ENCODE results near the gene BCL2. TPM values are rescaled to one million over a fixed set of nuclear protein-coding genes. Genes with fewer than 3 reads are reported as not detected.
"Not testable (repeated sequence)": the region's sequence is repeated elsewhere in the genome, so short reads cannot be mapped to it uniquely, and the experiment has no call there.

BCL2 gene
- total RNA-seq, 1 experiment from 2014 or later = 1.5 TPM

- H3K9me2 ChIP-seq (replicated peaks; ENCODE audit: low read length) = no peaks in the 10 kb centered on the region
- no peak overlapping the region for H3K27ac ChIP-seq (ENCODE audit: low read length)
- DNase-seq (no peak), ATAC-seq (no peak)
- no peak overlapping the region for H3K9ac ChIP-seq (ENCODE audit: low read length)
- no peaks in the 10 kb centered on the region for H3K36me3 ChIP-seq (ENCODE audit: low read depth, low read length)
- no peak overlapping the region for H3K4me2 ChIP-seq (ENCODE audit: low read length)
- no peaks in the 10 kb centered on the region for H3K27me3 ChIP-seq (ENCODE audit: low read length)
- H2AFZ ChIP-seq (ENCODE audit: low read length) = no peak overlapping the region
- CTCF ChIA-PET = no interaction called here
- no peaks in the 10 kb centered on the region for H3K79me2 ChIP-seq (ENCODE audit: low read length)
- POLR2A ChIA-PET (ENCODE audit: unreplicated experiment) = no interaction called here
- BruUV-seq (replicated peaks) = no TSS peak
- H3K4me3 ChIP-seq (ENCODE audit: low read length) = no peak overlapping the region
- H3K4me1 ChIP-seq (ENCODE audit: insufficient read depth, low read length) = peaks cover 19% of the 10 kb centered on the region
- no peak for TF ChIP-seq CTCF (conservative IDR thresholded peaks at IDR 0.05; ENCODE audit: low read depth, low read length)
- TF ChIP-seq EZH2 (IDR thresholded peaks at IDR 0.05; ENCODE audit: low read length, unreplicated experiment) = no peak
- TF ChIP-seq EZH2phosphoT487 (IDR thresholded peaks at IDR 0.05; ENCODE audit: borderline replicate concordance, low read length) = no peak
- H3K9me3 ChIP-seq (ENCODE audit: low read length) = no peaks in the 10 kb centered on the region
- intact Hi-C loops (cut with micrococcal nuclease) = loop anchor here (5.0 kb wide), 1 partner anchor 86 kb away; no protein-coding TSS in a partner anchor
- H4K20me1 ChIP-seq (ENCODE audit: low read length) = no peaks in the 10 kb centered on the region
- H3F3A ChIP-seq (ENCODE audit: low read length, unreplicated experiment) = no peaks in the 10 kb centered on the region
Observed at GRCh38 chr18:63236406-63236805, 83.2 kb downstream of the BCL2 start.

DNA sequence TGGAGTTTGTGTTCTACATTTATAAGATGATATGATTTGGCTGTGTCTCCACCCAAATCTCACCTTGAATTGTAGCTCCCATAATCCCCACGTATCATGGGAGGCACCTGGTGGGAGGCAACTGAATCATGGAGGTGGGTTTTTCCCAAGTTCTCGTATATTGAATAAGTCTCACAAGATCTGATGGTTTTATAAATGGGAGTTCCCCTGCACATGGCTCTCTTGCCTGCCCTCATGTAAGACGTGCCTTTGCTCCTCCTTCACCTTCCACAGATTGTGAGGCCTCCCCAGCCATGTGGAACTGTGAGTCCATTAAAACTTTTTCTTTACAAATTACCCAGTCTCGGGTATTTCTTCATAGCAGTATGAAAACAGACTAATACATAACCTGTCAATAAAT, 83.6 kb downstream of the BCL2 start:
- not testable (repeated sequence) for BruUV-seq (replicated peaks); H3K36me3 ChIP-seq (ENCODE audit: low read depth, low read length)
- intact Hi-C loops (cut with micrococcal nuclease) = loop anchor here (5.0 kb wide), 1 partner anchor 86 kb away; no protein-coding TSS in a partner anchor

DNA sequence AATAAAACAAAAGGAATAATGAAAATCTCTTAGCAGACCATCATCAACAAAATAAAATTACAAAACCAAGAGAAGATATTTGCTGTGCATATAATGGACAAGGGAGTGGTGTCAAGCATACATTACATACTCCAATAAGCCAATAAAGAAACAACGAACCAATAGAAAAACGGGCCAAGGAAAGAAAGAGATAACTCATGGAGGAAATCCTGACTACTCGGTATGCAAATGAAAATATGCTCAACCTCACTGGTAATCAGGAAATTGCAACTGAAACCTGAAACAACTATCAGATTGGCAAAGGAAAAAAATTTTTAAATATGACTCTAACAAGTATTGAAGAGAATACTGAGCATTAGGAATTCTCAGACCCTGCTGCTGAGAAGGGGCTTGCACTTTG, 84.7 kb downstream of the BCL2 start:
- no peak for TF ChIP-seq CTCF (conservative IDR thresholded peaks at IDR 0.05; ENCODE audit: low read depth, low read length)
- TF ChIP-seq EZH2 (IDR thresholded peaks at IDR 0.05; ENCODE audit: low read length, unreplicated experiment) = no peak
- no peak for TF ChIP-seq EZH2phosphoT487 (IDR thresholded peaks at IDR 0.05; ENCODE audit: borderline replicate concordance, low read length)
- intact Hi-C loops (cut with micrococcal nuclease) = loop anchor here (5.0 kb wide), 1 partner anchor 87 kb away; no protein-coding TSS in a partner anchor
- Histone ChIP-seq H3K4me2 (ENCODE audit: low read length) (no peak overlapping the region), H3K36me3 (ENCODE audit: low read depth, low read length) (no peaks in the 10 kb centered on the region), H3K9me2 (replicated peaks; ENCODE audit: low read length) (no peaks in the 10 kb centered on the region), H3K4me3 (ENCODE audit: low read length) (no peak overlapping the region), H3K79me2 (ENCODE audit: low read length) (no peaks in the 10 kb centered on the region), H4K20me1 (ENCODE audit: low read length) (no peaks in the 10 kb centered on the region), H2AFZ (ENCODE audit: low read length) (no peak overlapping the region), H3K9ac (ENCODE audit: low read length) (no peak overlapping the region), H3K27me3 (ENCODE audit: low read length) (no peaks in the 10 kb centered on the region), H3K9me3 (ENCODE audit: low read length) (no peaks in the 10 kb centered on the region), H3F3A (ENCODE audit: low read length, unreplicated experiment) (no peaks in the 10 kb centered on the region), H3K4me1 (ENCODE audit: insufficient read depth, low read length) (peaks cover 19% of the 10 kb centered on the region), H3K27ac (ENCODE audit: low read length) (no peak overlapping the region)
- CTCF ChIA-PET = no interaction called here
- ATAC-seq (no peak), DNase-seq (no peak)
- BruUV-seq (replicated peaks) = no TSS peak
- POLR2A ChIA-PET (ENCODE audit: unreplicated experiment) = interaction anchor here (0.5 kb wide), 1 partner anchor 189 kb away, joined by 3 read pairs; no protein-coding TSS in a partner anchor

More for the DNA sequence above, 83.6 kb downstream of the BCL2 start:
- H3K9me2 ChIP-seq (replicated peaks; ENCODE audit: low read length); ATAC-seq; H3K27me3 ChIP-seq (ENCODE audit: low read length); H4K20me1 ChIP-seq (ENCODE audit: low read length); H3K79me2 ChIP-seq (ENCODE audit: low read length); H3K4me3 ChIP-seq (ENCODE audit: low read length); H3K4me2 ChIP-seq (ENCODE audit: low read length); DNase-seq; H3F3A ChIP-seq (ENCODE audit: low read length, unreplicated experiment); H2AFZ ChIP-seq (ENCODE audit: low read length); H3K9me3 ChIP-seq (ENCODE audit: low read length); POLR2A ChIA-PET (ENCODE audit: unreplicated experiment); CTCF ChIA-PET; H3K9ac ChIP-seq (ENCODE audit: low read length); H3K27ac ChIP-seq (ENCODE audit: low read length): not testable (repeated sequence)
- peaks cover 19% of the 10 kb centered on the region for H3K4me1 ChIP-seq (ENCODE audit: insufficient read depth, low read length)
